HEK293 (cell line): ENCODE measurements around the gene AGAP1.

Source experiments
- SP2 ChIP-seq: fragments of 450-650 bp; formaldehyde crosslinking; IDR thresholded peaks from 2 replicates; pipeline ENCODE4 v1.5.1; 2016; ENCODE audit warnings: missing biosample characterization, missing genetic modification characterization
- SP3 ChIP-seq: fragments of 450-650 bp; formaldehyde crosslinking; IDR thresholded peaks from 2 replicates; pipeline ENCODE4 v1.5.1; 2016; ENCODE audit warnings: missing biosample characterization, missing genetic modification characterization

DNA sequence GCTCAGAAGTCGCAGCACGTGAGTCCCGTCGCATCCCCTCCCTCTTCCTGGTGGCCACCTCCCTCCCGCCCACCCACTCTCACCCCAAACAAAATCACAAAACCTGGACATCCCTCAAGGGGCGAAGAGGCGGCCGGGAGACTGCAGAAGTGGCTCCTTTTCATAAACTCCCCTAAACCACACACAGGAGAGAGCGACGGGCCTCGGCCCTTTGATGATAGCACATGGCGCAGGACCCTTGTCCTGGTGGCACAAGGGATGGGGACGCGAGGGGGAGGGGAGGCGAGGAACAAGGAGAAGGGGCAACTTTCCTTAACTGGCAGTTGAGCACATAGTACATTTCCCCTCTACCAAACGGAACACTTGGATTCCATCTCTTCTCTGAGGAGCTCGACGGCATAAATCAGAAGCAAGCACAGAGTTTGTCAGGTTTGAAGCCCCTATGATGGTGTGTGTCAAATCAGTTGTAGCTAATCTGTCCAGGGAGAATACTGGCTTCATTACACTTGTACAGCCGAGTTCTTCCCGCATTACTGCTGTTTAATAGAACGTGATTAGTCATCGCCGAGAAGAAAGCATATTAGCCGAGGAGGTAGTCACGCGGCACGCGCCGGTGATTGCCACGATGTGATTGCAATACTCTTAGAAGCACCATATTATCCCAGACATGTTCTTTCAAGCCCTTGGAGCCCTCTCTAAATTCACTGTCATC lies 630.5 kb downstream of the AGAP1 start:
- no peak for TF ChIP-seq SP3 (tag by site-specific recombination)
- no peak for TF ChIP-seq SP2
